Esophagus squamous epithelium (tissue), 5 donors: ENCODE results near the gene FKBP11. TPM values are rescaled to one million over a fixed set of nuclear protein-coding genes. Genes with fewer than 3 reads are reported as not detected.

ENCODE experiments used
- DNase-seq: peaks from one replicate; lab custom pipeline; 2025; lab: John Stamatoyannopoulos, UW
- H3K27ac ChIP-seq, 4 donors: fragments of 200-600 bp; sonication (generic); one replicate each; pipeline ENCODE4 v1.5.1; 2016 to 2019; ENCODE audit warnings: mild to moderate bottlenecking in 1 of 4
- H3K27me3 ChIP-seq, 4 donors: fragments of 200-600 bp; sonication (generic); 1 replicate in 3 of 4; 2 replicates in 1 of 4; pipeline versions ENCODE4 v1.5.1 to v1.6.0; 2017 to 2021; ENCODE audit warnings: antibody characterized with exemption in 1 of 4
- H3K36me3 ChIP-seq, 3 donors: fragments of 200-600 bp; sonication (generic); one replicate each; pipeline ENCODE4 v1.5.1; 2016 to 2019
- H3K4me1 ChIP-seq, 3 donors: fragments of 200-600 bp; sonication (generic); one replicate each; pipeline ENCODE4 v1.5.1; 2017 to 2019
- H3K4me3 ChIP-seq, 4 donors: fragments of 200-600 bp; sonication (generic); 1 replicate in 3 of 4; 2 replicates in 1 of 4; pipeline ENCODE4 v1.5.1; 2016 to 2019; ENCODE audit warnings: mild to moderate bottlenecking in 2 of 4, moderate library complexity in 1 of 4
- H3K9me3 ChIP-seq, 3 donors: fragments of 200-600 bp; sonication (generic); one replicate each; pipeline ENCODE4 v1.5.1; 2016 to 2019
- CTCF ChIP-seq, 6 experiments: fragments of 450-650 bp in 4 of 6; fragments of 200-600 bp in 2 of 6; sonication (generic) in 2 of 6; IDR thresholded peaks; one replicate each; pipeline ENCODE4 v1.5.1; 2016 to 2019; ENCODE audit warnings: antibody characterized with exemption in 6 of 6, mild to moderate bottlenecking in 4 of 6, moderate library complexity in 4 of 6
- POLR2A ChIP-seq, 4 donors: fragments of 450-650 bp; IDR thresholded peaks; one replicate each; pipeline ENCODE4 v1.6.1; 2017; ENCODE audit warnings: antibody characterized with exemption in 4 of 4, mild to moderate bottlenecking in 4 of 4, moderate library complexity in 3 of 4
- WGBS, 2 donors: methylation state at CpG; one replicate each; pipeline ENCODE4 v1.1.5; 2018; 5-methylcytosine and 5-hydroxymethylcytosine counted together
- intact Hi-C: fragments of 100-400 bp; cut with DNase I; formaldehyde crosslinking; loops from one replicate; pipeline ENCODE4 v1.15.0; 2022
- total RNA-seq, 4 donors: library from RNA; depleted of rRNA; stranded (reverse); fragments of >200 nt; gene quantifications; one replicate each; pipeline ENCODE4 v1.1.0, GENCODE V29; 2016
- donor health status: DM: yes; HTN: yes; CAD: no.

Gene FKBP11
- total RNA-seq: 10 to 100 TPM in 3 of 4 donors, 1 to 10 TPM in 1; 9.5 to 28.6 (median 11.8) TPM

- Histone ChIP-seq H3K9me3 (no peaks in the 10 kb centered on the region), H3K4me1 (peaks cover 4 to 20% (median 5%) of the 10 kb centered on the region in 3 donors), H3K27me3 (no peaks in the 10 kb centered on the region), H3K4me3 (peak within 1 kb of the TSS; percentile 78 to 97 (median 86)), H3K27ac (peak within 1 kb of the TSS; percentile 77 to 82 (median 80)), H3K36me3 (peaks cover 0 to 56% (median 0%) of the 10 kb centered on the region in 3 donors)
- intact Hi-C loops: loop anchor here (10.0 kb wide), 1 partner anchor 59 kb away; no protein-coding TSS in a partner anchor
- no peak for TF ChIP-seq CTCF (IDR thresholded peaks at IDR 0.05)
- TF ChIP-seq POLR2A (IDR thresholded peaks at IDR 0.05): peak in 2 of 4 donors; percentile 52 to 76
- WGBS, 2 donors: 11 to 28% methylated on average over 6 to 12 of the region's 38 CpGs
- DNase-seq: no peak
Measured at GRCh38 chr12:48925304-48926011, at the start of gene FKBP11. Gene FKBP11 (minus strand): TSS chr12:48925492. CDS start chr12:48925428, 64 bp downstream.

- Histone ChIP-seq H3K27ac (peak overlapping the region in 1 of 4 donors; percentile 49), H3K27me3 (peaks cover 7 to 100% (median 33%) of the 10 kb centered on the region in 4 donors), H3K36me3 (no peaks in the 10 kb centered on the region), H3K4me3 (no peak overlapping the region), H3K9me3 (no peaks in the 10 kb centered on the region), H3K4me1 (peaks cover 41 to 63% (median 47%) of the 10 kb centered on the region in 3 donors)
- DNase-seq: no peak
- WGBS, 2 donors: 30 to 40% methylated on average over 7 to 18 of the region's 19 CpGs
- TF ChIP-seq POLR2A (IDR thresholded peaks at IDR 0.05): no peak
- peak in 5 of 6 experiments; percentile 7 to 45 (median 30) for TF ChIP-seq CTCF (IDR thresholded peaks at IDR 0.05)
- intact Hi-C loops: no loop called here
Measured at GRCh38 chr12:48973941-48974673, 48.8 kb upstream of the FKBP11 start.

DNA sequence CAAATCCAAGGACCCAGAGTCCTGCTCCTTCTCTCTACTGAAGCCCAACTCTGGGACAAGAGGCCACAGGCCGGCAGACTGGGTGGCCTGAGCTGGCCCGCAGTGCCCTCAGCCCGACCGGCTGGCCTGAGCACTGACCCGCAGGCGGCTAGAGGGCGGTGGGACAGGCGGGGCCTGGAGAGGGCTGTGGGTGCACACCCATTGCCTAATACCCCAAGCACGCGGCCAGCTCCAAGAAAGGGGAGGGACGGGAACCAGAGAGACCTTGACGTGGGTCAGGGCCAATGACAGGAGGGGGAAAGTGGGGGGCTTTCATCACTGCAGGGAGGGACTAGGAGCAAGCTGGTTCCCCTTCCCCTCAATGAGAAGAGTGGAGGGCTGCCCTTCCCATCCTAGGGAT, 48.2 kb upstream of the FKBP11 start:
- TF ChIP-seq CTCF (IDR thresholded peaks at IDR 0.05) (no peak), POLR2A (IDR thresholded peaks at IDR 0.05) (no peak)
- 45 to 52% methylated on average over 4 to 10 of the region's 12 CpGs for WGBS, 2 donors
- no peak for DNase-seq

DNA sequence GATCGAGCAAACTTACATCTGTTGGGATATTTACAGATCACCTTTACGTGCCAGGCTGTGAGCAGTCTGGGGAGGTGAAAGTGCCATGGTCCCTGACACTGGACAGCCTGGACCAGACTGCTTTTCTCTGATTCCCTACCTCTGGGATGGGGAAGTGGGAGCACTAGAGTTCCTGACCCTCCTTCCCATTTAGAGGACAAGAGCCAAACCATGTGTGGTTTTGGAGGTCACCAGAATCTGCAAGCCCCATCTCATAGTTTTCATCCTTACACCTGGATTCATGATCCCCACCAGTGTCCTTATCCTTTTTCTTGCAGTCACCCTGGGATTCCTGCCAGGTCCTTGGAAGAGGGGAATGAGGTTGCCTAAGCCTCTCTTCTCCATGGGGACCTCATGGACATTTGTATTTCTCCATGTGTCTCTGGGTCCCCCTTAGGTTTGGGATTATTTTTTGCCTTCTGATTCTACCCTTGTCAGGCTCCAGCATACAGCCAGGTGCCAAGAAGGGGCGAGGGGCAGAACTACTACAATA, 47.7 kb upstream of the FKBP11 start:
- no peaks in the 10 kb centered on the region for H3K9me3 ChIP-seq
- TF ChIP-seq POLR2A (IDR thresholded peaks at IDR 0.05) (no peak), CTCF (IDR thresholded peaks at IDR 0.05) (no peak)
- no peak overlapping the region for H3K4me3 ChIP-seq
- peak overlapping the region in 1 of 4 donors; percentile 49 for H3K27ac ChIP-seq
- H3K27me3 ChIP-seq: peaks cover 0 to 92% (median 26%) of the 10 kb centered on the region in 4 donors
- intact Hi-C loops: no loop called here
- peaks cover 30 to 56% (median 36%) of the 10 kb centered on the region in 3 donors for H3K4me1 ChIP-seq
- no peak for DNase-seq
- WGBS, 2 donors: 60% methylated on average over 2 of the region's 3 CpGs; no CpG with 5 or more reads in 1 of the 2 donors
- no peaks in the 10 kb centered on the region for H3K36me3 ChIP-seq

More for the DNA sequence above, 48.2 kb upstream of the FKBP11 start:
- Histone ChIP-seq H3K4me3 (no peak overlapping the region), H3K9me3 (no peaks in the 10 kb centered on the region), H3K4me1 (peaks cover 35 to 61% (median 41%) of the 10 kb centered on the region in 3 donors), H3K27me3 (peaks cover 2 to 98% (median 30%) of the 10 kb centered on the region in 4 donors), H3K27ac (peak overlapping the region in 1 of 4 donors; percentile 49), H3K36me3 (no peaks in the 10 kb centered on the region)
- intact Hi-C loops: no loop called here
